Natural killer cell (primary cell): ENCODE measurements around the gene TOPAZ1. TPM values are rescaled to one million over a fixed set of nuclear protein-coding genes. Genes with fewer than 3 reads are reported as not detected.
A peak's percentile ranks its signal among the peaks of the same experiment; 100 is the strongest.
"Not testable (repeated sequence)": the region's sequence is repeated elsewhere in the genome, so short reads cannot be mapped to it uniquely, and the experiment has no call there.

Experiments used
- ATAC-seq, 3 donors: fragments of 150-1000 bp in 2 of 3; fragments of 200-7000 bp in 1 of 3; cut with Tn5 transposase; 1 replicate in 1 of 3; 2 replicates in 2 of 3; pipeline ENCODE4 v1.10.0; 2021; ENCODE audit warnings: mild to moderate bottlenecking in 2 of 3, moderate library complexity in 2 of 3
- DNase-seq, 2 donors: peaks; one replicate each; pipeline versions ENCODE4 v3.0.0 to v3.0.0-alpha.2; 2013 to 2021; ENCODE audit warnings: mixed read lengths in 1 of 2
- H3K27ac ChIP-seq: one replicate; pipeline ENCODE4 v1.5.1; 2013; ENCODE audit warnings: mild to moderate bottlenecking, low read length
- H3K27me3 ChIP-seq: one replicate; pipeline ENCODE4 v1.6.1; 2013; ENCODE audit warnings: low read length; ENCODE audit not compliant: control insufficient read depth, insufficient read depth
- H3K36me3 ChIP-seq: one replicate; pipeline ENCODE4 v1.6.1; 2013; ENCODE audit warnings: low read length; ENCODE audit not compliant: control insufficient read depth, insufficient read depth
- H3K4me1 ChIP-seq: one replicate; pipeline ENCODE4 v1.6.1; 2013; ENCODE audit warnings: low read length; ENCODE audit not compliant: control insufficient read depth, insufficient read depth
- H3K4me3 ChIP-seq: one replicate; pipeline ENCODE4 v1.5.1; 2013; ENCODE audit warnings: low read length
- H3K9me3 ChIP-seq: one replicate; pipeline ENCODE4 v1.6.1; 2013; ENCODE audit warnings: low read length; ENCODE audit not compliant: control insufficient read depth, insufficient read depth
- H3K27ac Mint-ChIP-seq, 2 donors: one replicate each; pipeline ENCODE4 v1.8.0; 2022; ENCODE audit warnings: mild to moderate bottlenecking in 2 of 2, mixed read lengths in 2 of 2, moderate library complexity in 1 of 2
- H3K27me3 Mint-ChIP-seq, 2 donors: one replicate each; pipeline ENCODE4 v1.8.0; 2022; ENCODE audit warnings: low read depth in 2 of 2, mixed read lengths in 2 of 2
- H3K36me3 Mint-ChIP-seq: one replicate; pipeline ENCODE4 v1.8.0; 2022; ENCODE audit warnings: mixed read lengths
- H3K4me1 Mint-ChIP-seq, 2 donors: one replicate each; pipeline ENCODE4 v1.8.0; 2022; ENCODE audit warnings: mixed read lengths in 2 of 2
- H3K4me3 Mint-ChIP-seq: one replicate; pipeline ENCODE4 v1.8.0; 2022; ENCODE audit warnings: mild to moderate bottlenecking, moderate library complexity, mixed read lengths
- H3K9me3 Mint-ChIP-seq, 2 donors: one replicate each; pipeline ENCODE4 v1.8.0; 2022; ENCODE audit warnings: mixed read lengths in 2 of 2
- CTCF ChIP-seq: fragments of 200-600 bp; IDR thresholded peaks from one replicate; pipeline ENCODE4 v1.8.0; 2022; ENCODE audit warnings: antibody characterized with exemption
- WGBS: methylation state at CpG from one replicate; pipeline ENCODE4 v1.1.7; 2013; ENCODE audit warnings: missing lambda C conversion rate; ENCODE audit not compliant: insufficient coverage; 5-methylcytosine and 5-hydroxymethylcytosine counted together
- intact Hi-C: fragments of 100-400 bp; cut with micrococcal nuclease; formaldehyde crosslinking; loops from one replicate; pipeline ENCODE4 v1.14.2; 2022
- total RNA-seq, 4 donors: library from RNA; stranded (reverse); fragments of 120-200 nt in 1 of 4; gene quantifications; one replicate each; pipeline versions ENCODE4 v1.2.3 to v1.2.4, GENCODE V29; 2013 to 2022

Gene TOPAZ1
- total RNA-seq, 3 donors from 2014 or later (not counting 1 experiment from before 2014, with no cell fraction given): not detected

GRCh38 chr3:44343421-44343820, 101.7 kb downstream of the TOPAZ1 start:
- intact Hi-C loops: no loop called here

GRCh38 chr3:44346590-44346989, 104.9 kb downstream of the TOPAZ1 start:
- H3K9me3 Mint-ChIP-seq, H3K4me1 ChIP-seq, H3K4me3 Mint-ChIP-seq, ATAC-seq, H3K36me3 Mint-ChIP-seq, H3K4me3 ChIP-seq, H3K36me3 ChIP-seq, intact Hi-C loops, H3K27ac ChIP-seq, H3K27me3 ChIP-seq, H3K27ac Mint-ChIP-seq, H3K27me3 Mint-ChIP-seq, H3K9me3 ChIP-seq, DNase-seq: not testable (repeated sequence)
- WGBS: 95% methylated on average over 6 of the region's 6 CpGs
- H3K4me1 Mint-ChIP-seq: peaks cover 0 to 25% of the 10 kb centered on the region in 2 donors

More at GRCh38 chr3:44343421-44343820, 101.7 kb downstream of the TOPAZ1 start:
- ATAC-seq: no peak
- no peak overlapping the region for H3K4me3 ChIP-seq
- no peaks in the 10 kb centered on the region for H3K27me3 ChIP-seq
- no peak for TF ChIP-seq CTCF
- Mint-ChIP-seq H3K27me3 (no peaks in the 10 kb centered on the region), H3K4me3 (no peak overlapping the region), H3K27ac (no peak overlapping the region), H3K4me1 (peaks cover 21 to 22% of the 10 kb centered on the region in 2 donors), H3K36me3 (no peaks in the 10 kb centered on the region), H3K9me3 (no peaks in the 10 kb centered on the region)
- H3K27ac ChIP-seq: no peak overlapping the region
- peaks cover 9% of the 10 kb centered on the region for H3K4me1 ChIP-seq
- DNase-seq: no peak
- no peaks in the 10 kb centered on the region for H3K9me3 ChIP-seq
- no peaks in the 10 kb centered on the region for H3K36me3 ChIP-seq

- Mint-ChIP-seq H3K36me3 (no peaks in the 10 kb centered on the region), H3K27ac (peak overlapping the region in 1 of 2 donors; percentile 5), H3K9me3 (no peaks in the 10 kb centered on the region), H3K4me3 (no peak overlapping the region), H3K4me1 (peaks cover 5 to 29% of the 10 kb centered on the region in 2 donors), H3K27me3 (no peaks in the 10 kb centered on the region)
- Histone ChIP-seq H3K4me3 (no peak overlapping the region), H3K4me1 (no peaks in the 10 kb centered on the region), H3K9me3 (no peaks in the 10 kb centered on the region), H3K27me3 (no peaks in the 10 kb centered on the region), H3K27ac (no peak overlapping the region), H3K36me3 (no peaks in the 10 kb centered on the region)
- DNase-seq (no peak), ATAC-seq (no peak)
- WGBS: 97% methylated on average over 4 of the region's 6 CpGs
- intact Hi-C loops: no loop called here
- no peak for TF ChIP-seq CTCF
These were observed 107.3 kb downstream of the TOPAZ1 start for GRCh38 chr3:44348993-44349392.

GRCh38 chr3:44353355-44353924, 111.8 kb downstream of the TOPAZ1 start:
- H3K27me3 Mint-ChIP-seq: no peaks in the 10 kb centered on the region
- no peaks in the 10 kb centered on the region for H3K36me3 Mint-ChIP-seq
- H3K4me3 Mint-ChIP-seq: no peak overlapping the region
- WGBS: 75% methylated on average over 1 of the region's 1 CpG
- intact Hi-C loops: no loop called here
- DNase-seq (no peak), ATAC-seq (no peak)
- no peaks in the 10 kb centered on the region for H3K27me3 ChIP-seq
- H3K4me3 ChIP-seq: no peak overlapping the region
- H3K27ac Mint-ChIP-seq: no peak overlapping the region
- no peaks in the 10 kb centered on the region for H3K4me1 ChIP-seq
- TF ChIP-seq CTCF: no peak
- peaks cover 2% of the 10 kb centered on the region for H3K36me3 ChIP-seq
- H3K9me3 Mint-ChIP-seq: no peaks in the 10 kb centered on the region
- H3K4me1 Mint-ChIP-seq: peaks cover 9 to 29% of the 10 kb centered on the region in 2 donors
- no peak overlapping the region for H3K27ac ChIP-seq
- no peaks in the 10 kb centered on the region for H3K9me3 ChIP-seq
